ENCODE data around the gene AKAP1. TPM values are rescaled to one million over a fixed set of nuclear protein-coding genes. Genes with fewer than 3 reads are reported as not detected.

Gene AKAP1
- total and polyA plus RNA-seq, 4 donors: 22.8 to 37.7 (median 33.6) TPM

DNA sequence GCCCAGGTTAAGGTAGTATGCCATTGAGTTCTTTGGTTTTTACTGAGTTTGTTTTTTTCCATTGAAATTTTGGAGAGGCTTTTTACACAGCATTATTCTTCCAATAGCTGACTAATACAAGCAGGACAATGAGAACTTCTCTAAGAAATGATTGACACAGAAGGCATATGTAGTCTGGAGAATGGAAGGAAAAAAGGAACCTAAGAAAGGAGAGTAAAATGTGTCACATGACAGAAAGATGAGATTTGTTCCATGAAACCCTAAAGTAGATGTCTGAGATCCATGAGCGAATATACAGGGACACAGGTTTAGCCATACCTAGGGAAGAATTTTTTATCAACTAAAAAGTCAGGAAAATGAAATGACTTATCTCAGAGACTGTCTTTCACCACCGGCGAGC lies 80.7 kb downstream of the AKAP1 start:
- H3K36me3 ChIP-seq (ENCODE audit: control insufficient read depth, insufficient read depth, low read length): no peaks in the 10 kb centered on the region
- H3K27me3 ChIP-seq (ENCODE audit: control insufficient read depth, insufficient read depth, low read length): no peaks in the 10 kb centered on the region
- no CpG with 5 or more reads among the region's 3 CpGs for WGBS (ENCODE audit: insufficient coverage)
- no peak overlapping the region for H3K4me3 ChIP-seq (ENCODE audit: low read depth, low read length)
- no peak overlapping the region for H3K27ac ChIP-seq (ENCODE audit: low read depth, low read length)
- H3K9me3 ChIP-seq (ENCODE audit: control insufficient read depth, insufficient read depth, low read length): no peaks in the 10 kb centered on the region
- no peak for DNase-seq (ENCODE audit: low read depth in 4 of 6, low spot score in 6 of 6)
- no peaks in the 10 kb centered on the region for H3K4me1 ChIP-seq (ENCODE audit: control insufficient read depth, insufficient read depth, low read length)

DNA sequence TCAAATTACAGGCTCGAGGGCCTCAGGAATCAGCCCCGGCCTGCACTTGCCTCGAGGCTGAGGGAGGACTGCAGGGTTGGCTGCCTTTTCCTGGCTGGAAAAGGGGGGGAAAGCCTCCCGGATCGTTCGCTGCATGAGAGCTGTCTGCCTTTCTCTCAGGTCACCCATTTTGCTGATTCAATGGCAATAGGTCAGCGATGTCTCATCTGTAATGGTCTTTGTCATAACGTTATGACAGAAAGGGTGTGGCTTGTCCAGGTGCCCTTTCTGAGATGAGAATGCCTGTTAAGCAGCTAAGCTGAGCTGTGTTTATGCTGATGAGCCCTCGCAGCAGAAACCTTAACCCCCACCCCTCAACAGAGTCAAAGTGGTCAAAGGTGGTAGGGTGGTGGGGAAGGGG lies 81.8 kb downstream of the AKAP1 start:
- no peak for DNase-seq (ENCODE audit: low read depth in 4 of 6, low spot score in 6 of 6)
- H3K27ac ChIP-seq (ENCODE audit: low read depth, low read length): no peak overlapping the region
- H3K27me3 ChIP-seq (ENCODE audit: control insufficient read depth, insufficient read depth, low read length): no peaks in the 10 kb centered on the region
- WGBS (ENCODE audit: insufficient coverage): 39% methylated on average over 6 of the region's 9 CpGs
- no peaks in the 10 kb centered on the region for H3K4me1 ChIP-seq (ENCODE audit: control insufficient read depth, insufficient read depth, low read length)
- no peaks in the 10 kb centered on the region for H3K36me3 ChIP-seq (ENCODE audit: control insufficient read depth, insufficient read depth, low read length)
- no peaks in the 10 kb centered on the region for H3K9me3 ChIP-seq (ENCODE audit: control insufficient read depth, insufficient read depth, low read length)
- H3K4me3 ChIP-seq (ENCODE audit: low read depth, low read length): no peak overlapping the region

DNA sequence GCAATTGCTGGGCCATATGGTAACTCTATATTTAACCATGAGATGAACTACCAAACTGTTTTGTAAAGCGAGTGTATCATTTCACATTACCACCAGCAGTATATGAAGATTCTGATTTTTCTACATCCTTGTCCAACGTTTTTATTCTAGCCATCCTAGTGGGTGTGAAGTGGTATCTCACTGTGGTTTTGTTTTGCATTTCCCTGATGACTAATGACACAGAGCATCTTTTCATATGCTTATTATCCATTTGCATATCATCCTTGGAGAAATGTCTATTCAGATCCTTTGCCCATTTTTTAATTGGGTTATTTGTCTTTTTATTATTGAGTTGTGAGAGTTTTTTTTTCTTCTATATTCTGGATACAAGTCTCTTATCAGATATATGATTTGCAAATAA lies 83.6 kb downstream of the AKAP1 start:
- Histone ChIP-seq H3K9me3 (ENCODE audit: control insufficient read depth, insufficient read depth, low read length) (no peaks in the 10 kb centered on the region), H3K36me3 (ENCODE audit: control insufficient read depth, insufficient read depth, low read length) (no peaks in the 10 kb centered on the region), H3K27ac (ENCODE audit: low read depth, low read length) (no peak overlapping the region), H3K4me3 (ENCODE audit: low read depth, low read length) (no peak overlapping the region), H3K27me3 (ENCODE audit: control insufficient read depth, insufficient read depth, low read length) (no peaks in the 10 kb centered on the region), H3K4me1 (ENCODE audit: control insufficient read depth, insufficient read depth, low read length) (no peaks in the 10 kb centered on the region)
- no CpG with 5 or more reads among the region's 2 CpGs for WGBS (ENCODE audit: insufficient coverage)
- no peak for DNase-seq (ENCODE audit: low read depth in 4 of 6, low spot score in 6 of 6)

DNA sequence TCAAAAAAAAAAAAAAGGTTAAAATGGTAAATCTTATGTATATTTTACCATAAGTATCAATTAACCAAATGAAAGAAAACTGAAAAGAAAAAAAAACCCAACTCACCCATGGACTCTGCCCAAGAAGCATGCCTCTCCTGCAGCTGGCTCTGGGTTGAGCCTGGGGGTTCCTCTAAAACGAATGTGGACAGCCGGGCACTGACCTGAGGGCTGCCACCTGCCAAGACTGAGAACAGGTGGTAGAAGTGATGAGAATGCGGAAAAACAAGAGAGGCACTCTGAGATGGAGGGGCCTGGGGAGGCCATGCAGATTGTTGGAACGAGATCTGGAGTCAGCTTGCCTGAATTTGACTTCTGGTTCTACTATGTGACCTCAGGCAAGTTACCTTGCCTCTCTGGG lies 85.8 kb downstream of the AKAP1 start:
- Histone ChIP-seq H3K27me3 (ENCODE audit: control insufficient read depth, insufficient read depth, low read length) (no peaks in the 10 kb centered on the region), H3K4me3 (ENCODE audit: low read depth, low read length) (no peak overlapping the region), H3K4me1 (ENCODE audit: control insufficient read depth, insufficient read depth, low read length) (peaks cover 2% of the 10 kb centered on the region), H3K9me3 (ENCODE audit: control insufficient read depth, insufficient read depth, low read length) (no peaks in the 10 kb centered on the region), H3K36me3 (ENCODE audit: control insufficient read depth, insufficient read depth, low read length) (no peaks in the 10 kb centered on the region), H3K27ac (ENCODE audit: low read depth, low read length) (no peak overlapping the region)
- no peak for DNase-seq (ENCODE audit: low read depth in 4 of 6, low spot score in 6 of 6)
- 73% methylated on average over 4 of the region's 4 CpGs for WGBS (ENCODE audit: insufficient coverage)

Other genes starting within 250 kb of the AKAP1 start
- gene TRIM25, start 171.2 kb upstream of the AKAP1 start, total RNA-seq: 10 to 100 TPM; 10.0 to 17.5 TPM
- gene TRIM25, start 171.2 kb upstream of the AKAP1 start, polyA plus RNA-seq (ENCODE audit: insufficient read length in 2 of 2): 10 to 100 TPM; 18.8 to 22.1 TPM
- 10 to 100 TPM; 21.0 to 21.4 TPM for gene COIL, start 124.2 kb upstream of the AKAP1 start, total RNA-seq
- 10 to 100 TPM; 20.4 to 22.1 TPM for gene COIL, start 124.2 kb upstream of the AKAP1 start, polyA plus RNA-seq (ENCODE audit: insufficient read length in 2 of 2)
- 10 to 100 TPM; 34.8 to 49.1 TPM for gene SCPEP1, start 107.1 kb upstream of the AKAP1 start, total RNA-seq
- 10 to 100 TPM; 38.9 to 49.5 TPM for gene SCPEP1, start 107.1 kb upstream of the AKAP1 start, polyA plus RNA-seq (ENCODE audit: insufficient read length in 2 of 2)
- gene MSI2, start 171.3 kb downstream of the AKAP1 start, total RNA-seq: 100 to 1,000 TPM in 1 of 2 donors, 10 to 100 TPM in 1; 92.8 to 167 TPM
- 100 to 1,000 TPM in 1 of 2 donors, 10 to 100 TPM in 1; 96.1 to 122 TPM for gene MSI2, start 171.3 kb downstream of the AKAP1 start, polyA plus RNA-seq (ENCODE audit: insufficient read length in 2 of 2)

All from spinal cord (tissue), 10 donors.